Activated CD4-positive, CD25-positive, alpha-beta regulatory T cell treated with anti-CD3 and anti-CD28 coated beads, Interleukin-2, amount 50 U/mL, for 72 hours (primary cell): Measurements from ENCODE around the gene CAMTA2.
A peak's percentile ranks its signal among the peaks of the same experiment; 100 is the strongest.

Experiments used
- DNase-seq: peaks from one replicate; pipeline ENCODE4 v3.0.0; 2021

Gene CAMTA2

DNA sequence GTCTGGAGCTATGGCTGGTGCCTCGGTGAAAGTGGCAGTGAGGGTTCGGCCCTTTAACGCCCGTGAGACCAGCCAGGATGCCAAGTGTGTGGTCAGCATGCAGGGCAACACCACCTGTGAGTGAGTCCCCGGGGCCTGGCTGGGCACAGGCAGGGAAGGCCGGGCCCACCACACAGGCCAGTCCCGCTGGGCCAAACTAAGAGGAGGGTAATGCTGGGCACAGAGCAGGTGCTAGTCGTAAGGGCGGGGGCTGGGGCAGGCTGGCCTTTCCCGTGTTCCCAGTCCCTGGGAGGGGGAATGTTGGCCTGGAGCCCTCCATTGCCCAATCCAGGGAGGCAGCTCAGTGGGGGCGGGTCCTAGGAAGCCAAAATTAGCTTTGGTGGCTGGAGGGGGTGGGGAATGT, 12.8 kb upstream of the CAMTA2 start:
- no peak for DNase-seq

DNA sequence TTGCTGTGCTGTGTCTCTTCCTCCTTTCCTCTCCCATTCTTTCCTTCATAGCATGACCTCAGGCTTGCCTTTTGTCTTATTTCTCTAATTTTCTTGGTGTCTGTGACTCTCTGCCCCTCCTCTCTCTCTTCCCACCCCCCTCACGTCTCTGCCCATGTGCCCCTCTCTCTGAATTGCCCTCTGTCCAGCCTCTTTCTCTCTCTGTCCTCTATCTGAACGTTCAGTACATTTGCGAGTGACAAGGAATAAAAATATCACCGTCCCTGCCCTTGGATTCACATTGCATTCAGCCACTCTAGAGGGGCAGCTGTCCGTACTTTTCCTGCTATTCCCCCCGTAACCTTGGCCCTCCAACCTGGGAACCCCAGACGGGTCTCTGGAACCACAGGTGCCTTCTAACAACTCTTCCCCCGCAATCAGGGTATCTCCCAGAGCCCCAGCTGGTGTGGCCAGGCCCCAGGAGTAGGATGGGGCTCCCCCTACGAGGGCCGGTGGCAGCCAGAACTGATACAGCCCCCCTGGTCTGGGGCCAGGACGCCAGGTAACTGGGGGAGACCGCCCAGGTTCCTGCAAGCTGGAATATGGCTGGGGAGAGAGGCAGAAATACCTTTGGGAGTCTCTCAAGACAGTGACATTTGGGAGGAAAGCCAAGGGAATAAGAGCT, 12.1 kb upstream of the CAMTA2 start:
- no peak for DNase-seq

DNA sequence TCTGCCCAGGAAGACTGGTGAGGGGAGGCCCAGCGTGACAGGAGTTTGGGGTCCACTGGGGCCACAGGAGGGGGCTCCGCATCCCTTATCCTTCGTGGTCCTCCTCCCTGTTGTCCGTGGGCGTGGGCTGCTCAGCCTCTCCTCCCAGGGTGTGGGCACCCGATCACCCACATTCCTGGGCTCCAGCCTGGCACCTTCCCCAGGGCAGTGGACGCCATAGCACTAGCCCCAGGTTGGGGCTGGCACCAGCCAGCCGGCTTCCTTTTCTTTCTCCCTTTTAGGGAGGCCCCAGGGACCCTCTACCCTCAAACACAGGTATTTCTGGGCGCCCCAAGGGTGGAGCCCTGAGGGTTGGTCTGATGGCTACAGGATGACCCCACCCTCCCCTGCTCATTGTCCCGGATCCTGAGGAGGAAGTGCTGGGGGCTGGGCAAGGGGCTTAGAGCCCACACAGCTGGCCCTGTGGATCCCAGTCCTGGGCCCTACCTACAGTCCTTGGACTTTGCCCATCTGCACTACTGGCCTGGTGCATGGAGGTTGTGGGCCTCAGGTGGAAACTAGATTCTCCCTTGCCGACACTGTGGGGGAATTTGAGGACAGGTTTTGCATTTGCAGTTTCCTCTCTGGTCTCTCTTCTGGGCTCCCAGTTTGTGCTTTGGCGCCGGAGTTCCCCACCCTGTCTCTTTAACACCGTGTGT, 11.4 kb upstream of the CAMTA2 start:
- DNase-seq: no peak

DNA sequence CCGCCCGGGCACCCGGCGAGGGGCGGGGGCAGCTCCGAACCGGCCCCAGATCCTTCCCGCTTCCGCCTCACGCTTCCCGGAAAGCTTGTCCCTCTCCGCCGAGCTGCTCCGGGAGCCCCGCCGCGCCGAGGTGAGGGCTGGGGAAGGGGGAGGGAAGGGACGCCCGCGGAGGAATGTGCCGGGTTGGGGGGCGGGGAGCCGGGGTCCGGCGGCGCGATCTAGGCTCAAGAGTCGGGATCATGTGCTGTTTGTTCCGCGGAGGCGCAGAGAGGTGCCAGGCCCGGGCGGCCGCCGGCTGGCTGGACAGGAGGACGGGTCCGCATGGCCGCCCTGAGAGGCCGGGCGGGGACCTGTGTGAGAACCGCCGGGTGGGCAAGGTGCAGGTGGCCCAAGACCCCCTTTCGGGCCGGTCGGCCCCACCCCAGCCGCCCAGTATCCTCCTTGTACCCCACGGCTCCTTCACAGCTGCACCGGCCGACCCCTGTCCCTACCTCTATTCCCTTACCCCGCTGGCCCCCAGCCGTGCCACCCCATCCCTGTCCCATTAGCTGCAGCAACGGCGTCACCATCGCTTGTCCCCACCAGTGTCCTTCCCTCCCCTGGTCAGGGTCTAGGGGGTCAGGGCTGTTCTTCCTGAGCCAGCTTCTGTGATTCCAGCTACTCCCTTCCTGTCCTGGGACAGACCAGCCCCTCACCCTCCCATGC, 10.7 kb upstream of the CAMTA2 start:
- peak; percentile 37 for DNase-seq

DNA sequence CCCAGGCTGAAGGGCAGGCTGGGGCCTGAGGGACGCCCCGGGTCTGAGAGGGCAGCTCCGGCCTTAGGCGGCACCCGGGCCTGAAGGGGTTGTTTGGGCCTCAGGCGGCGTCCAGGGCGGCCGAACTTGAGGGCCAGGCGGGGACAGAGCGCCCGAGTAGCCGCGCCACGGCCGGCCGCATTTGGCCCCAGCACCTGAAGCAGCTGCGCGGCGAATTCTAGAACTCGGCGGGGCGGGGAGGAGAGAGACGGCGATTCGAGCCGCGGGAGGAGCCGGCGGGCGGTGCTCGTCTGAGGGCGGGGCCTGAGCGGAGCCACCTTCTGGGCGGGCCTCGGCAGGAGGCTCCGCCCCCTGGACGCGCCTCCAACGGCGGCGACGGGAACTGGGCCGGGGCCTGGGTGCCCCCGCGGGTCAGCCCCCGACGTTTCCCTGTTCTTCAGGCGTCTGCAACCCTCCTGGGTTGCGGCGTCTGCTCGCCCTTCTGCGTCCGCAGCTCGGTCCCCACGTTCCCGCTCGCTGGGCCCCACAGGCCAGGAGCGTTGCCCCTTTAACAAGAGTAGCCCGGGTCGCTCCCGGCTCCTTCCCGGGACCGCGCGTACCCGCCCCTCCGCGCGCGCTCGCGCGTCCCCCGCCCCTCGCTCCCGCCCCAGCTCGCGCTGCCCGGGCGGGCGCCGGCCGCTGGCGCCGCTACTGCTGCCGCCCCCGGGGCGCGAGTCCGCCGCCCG, 10.0 kb upstream of the CAMTA2 start, which contains the start of the genes INCA1 and KIF1C:
TSS of gene INCA1 (minus strand) at position 221 of the 725 bp plus-strand sequence. CDS start 3,085 bp downstream, outside the sequence.
TSS of gene KIF1C (plus strand) at position 649 of the 725 bp plus-strand sequence. CDS start 2,297 bp downstream, outside the sequence.
- peak; percentile 93 for DNase-seq

DNA sequence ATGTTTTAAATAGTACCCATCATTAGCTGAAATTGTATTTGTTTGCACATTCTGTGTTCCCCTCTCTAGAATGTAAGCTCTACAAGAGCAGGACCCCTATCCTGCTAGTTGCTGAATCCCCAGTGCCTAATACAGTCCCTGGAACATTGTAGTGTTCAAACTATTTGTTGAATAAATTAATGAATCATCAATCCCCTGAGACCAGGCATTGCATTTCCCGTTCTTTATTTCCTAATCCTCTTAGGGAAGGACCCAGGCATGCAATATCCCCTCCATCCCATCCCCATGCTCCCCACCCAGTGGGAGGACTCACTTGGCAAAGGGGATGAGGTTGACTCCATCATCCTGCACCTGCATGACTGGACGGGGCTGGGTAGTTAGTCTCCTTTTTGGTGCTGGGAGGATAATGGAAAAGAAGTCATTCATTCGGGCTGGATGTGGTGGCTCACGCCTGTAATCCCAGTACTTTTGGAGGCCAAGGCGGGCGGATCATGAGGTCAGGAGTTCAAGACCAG, 6.7 kb upstream of the CAMTA2 start:
- no peak for DNase-seq

DNA sequence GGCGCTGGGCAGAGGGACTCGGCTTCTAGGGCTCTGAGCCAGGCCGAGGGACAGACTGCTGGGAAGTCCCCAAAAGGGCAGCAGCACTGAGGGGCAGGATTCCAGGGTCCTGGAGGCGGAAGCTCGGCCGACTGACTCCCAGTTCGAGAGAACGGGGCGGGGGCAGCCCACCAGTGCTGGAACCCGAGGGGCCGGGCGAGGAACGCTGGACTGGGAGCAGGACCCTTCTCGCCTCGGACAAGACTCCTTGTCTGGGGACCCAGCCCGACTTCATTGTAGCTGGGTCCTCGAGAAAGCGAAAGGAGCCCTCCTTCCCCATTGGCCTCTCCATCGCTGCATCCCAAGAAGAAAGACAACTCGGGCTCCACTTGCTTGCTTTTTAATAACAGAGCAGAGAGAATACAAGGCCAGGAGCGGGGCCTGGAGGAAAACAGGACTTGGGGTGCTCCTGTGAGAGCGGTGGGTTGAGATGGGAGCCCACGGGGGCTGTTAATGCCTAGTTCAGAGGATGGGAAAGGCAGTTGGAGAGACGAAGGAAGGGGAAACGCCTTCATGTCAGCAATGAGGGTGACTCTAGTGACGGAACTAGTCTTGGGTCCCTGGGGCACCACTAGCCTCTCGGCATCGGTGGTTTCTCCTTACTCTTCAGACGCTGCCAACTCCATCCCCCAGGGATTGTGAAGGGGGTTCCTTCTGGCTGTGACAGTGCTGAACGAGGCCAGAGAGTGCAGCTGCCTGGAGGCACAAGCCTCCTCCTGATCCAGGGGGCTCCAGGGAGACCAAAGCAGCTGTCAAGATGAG, 492 bp upstream of the CAMTA2 start:
- DNase-seq: no peak

DNA sequence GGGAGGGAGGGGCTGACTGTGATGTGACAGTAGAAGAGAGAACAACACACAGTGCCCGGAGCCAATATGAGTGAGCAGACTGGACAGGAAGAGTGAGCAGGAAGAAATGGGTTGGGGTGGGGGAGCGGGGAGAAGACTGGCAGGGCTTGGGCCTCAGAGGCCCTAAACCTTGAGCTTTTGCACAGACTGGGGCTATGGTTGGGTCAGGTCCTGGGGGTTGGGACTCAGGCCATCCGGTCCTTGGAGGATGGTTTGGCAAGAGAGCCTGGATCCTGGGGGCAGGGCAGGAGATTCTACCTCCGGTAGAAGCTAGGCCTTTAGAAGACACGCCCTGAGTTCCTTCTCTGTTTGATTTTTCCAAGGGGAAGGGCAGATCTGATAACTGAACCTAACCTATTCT, 1.1 kb downstream of the CAMTA2 start:
- no peak for DNase-seq

DNA sequence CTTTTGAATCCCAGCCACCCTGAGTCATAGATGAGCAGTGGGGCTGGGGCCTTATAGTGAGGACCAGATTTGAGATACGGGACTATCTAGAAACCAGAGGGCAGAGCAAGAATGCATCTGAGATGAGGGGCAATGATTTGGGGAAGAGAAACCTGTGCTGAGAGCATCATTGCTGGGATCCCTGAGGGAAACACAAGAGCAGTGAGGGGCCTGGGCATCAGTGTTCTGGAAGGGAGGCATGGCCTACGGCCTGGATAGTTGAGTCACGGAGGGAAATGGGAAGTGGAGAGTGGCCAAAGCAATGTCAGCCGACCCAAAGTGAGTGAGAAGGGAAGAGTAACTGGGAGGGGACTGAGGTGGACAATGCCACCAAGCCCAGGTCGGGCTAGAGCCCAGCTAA, 5.2 kb downstream of the CAMTA2 start:
- no peak for DNase-seq

DNA sequence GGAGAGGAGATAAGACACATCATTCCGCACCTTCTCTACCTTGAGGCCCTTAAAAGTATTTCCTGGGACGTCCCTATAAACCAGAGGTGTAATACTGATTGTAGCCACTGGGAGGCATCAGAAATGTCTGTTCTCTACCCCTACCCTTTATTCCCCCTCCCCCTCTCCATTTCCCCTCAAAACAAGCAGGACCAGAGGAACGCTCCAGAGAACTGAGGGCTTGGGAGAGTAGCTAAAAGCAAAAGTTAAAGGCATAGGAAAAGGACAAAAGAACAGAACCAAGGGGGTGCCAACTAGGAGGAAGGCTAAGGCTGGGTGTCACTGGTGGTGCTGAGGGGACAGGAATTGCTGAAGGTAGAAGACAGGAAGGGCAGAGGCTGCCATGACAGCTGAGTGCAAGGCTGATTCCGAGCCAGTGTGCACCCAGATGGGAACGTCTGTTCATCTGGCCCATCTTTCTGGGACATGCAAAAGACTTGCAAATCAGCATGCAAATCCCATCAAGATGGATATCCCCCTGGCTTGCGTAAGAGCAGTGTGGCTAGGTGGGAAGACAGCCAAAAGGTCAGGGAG, 6.7 kb downstream of the CAMTA2 start:
- no peak for DNase-seq

DNA sequence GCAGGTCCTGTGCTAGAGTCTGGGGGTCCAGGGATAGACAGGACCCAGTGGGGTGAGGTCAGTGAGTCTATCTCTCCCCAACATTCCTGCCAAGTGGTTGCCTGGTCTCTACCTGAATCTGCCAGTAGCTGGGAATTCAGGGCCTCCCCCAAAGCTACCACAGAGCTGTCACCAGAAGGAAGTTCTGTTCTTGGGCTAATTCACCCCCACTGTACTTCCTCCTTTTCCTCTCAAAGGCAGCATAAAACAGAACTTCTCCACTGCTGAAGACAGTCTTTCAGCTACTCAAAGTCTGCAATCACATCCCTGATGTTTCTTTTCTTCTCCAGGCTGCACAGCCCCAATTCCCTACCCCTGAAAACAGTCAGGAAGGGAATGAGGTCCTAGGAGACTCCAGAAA, 8.7 kb downstream of the CAMTA2 start:
- no peak for DNase-seq

DNA sequence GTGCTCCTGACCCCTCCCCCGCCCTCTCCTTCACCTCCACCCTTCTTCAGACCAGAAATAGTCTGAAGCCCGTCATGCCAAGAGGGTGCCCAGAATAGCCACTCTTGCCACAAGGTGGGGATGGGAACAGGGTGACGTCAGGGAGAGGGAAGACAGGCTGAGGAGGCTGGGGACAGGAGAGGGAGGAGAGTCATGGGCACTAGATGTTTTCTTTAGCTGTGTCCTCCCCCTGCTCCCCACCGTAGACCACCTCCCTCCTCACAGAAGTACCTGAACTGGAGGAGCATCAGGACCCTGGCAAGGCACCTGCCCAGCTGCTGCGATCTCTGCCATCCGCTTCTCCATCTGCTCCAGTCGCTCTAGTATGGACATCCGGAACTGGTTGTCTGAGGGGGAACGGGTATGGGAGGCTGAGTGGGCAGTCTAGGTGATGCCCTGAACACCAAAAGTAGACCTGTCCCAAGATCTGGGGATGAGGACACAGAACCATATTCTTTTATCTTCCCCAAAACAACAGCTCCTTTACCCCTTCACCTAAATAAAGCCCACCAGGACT, 13.3 kb downstream of the CAMTA2 start:
- no peak for DNase-seq

DNA sequence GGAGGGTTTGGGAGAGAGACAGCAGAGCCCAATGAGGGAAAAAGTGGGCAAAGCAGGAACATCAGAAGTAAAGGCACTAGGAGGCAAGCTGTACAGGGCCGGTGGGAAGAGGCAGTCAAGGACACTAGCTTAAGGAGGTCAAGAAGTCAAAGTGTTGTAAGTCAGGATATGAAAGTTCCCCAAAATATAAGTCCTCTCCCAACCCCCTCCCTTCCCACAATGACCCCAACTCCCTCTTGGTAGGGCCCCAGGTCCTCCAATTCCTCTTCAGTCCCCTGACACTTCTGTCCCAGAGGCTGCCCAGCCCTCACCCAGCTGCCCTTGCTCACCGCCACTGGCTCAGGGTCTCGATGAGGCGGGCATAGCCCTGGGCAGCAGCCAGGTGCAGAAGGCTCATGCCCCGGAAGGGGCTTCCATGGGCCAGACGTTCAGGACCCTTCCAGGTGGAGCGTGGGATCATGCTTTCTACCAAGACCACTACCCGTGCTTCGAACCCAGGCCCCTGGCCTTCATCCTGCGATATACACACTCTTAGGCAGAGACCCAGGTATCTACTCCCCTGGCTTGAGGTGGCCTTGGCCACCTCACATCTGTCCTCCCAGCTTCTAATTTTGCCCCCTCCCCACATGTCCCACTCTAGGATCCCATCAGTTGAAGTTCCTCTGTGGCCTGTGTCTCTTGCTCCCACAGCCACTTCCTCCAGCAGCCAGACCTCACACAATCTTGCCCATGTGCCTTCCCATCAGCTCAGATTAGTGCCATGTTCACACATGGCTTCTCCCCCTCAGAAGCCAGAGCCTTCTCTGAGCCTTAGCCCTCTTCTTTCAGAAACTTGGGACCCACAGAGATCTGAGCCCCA, 14.0 kb downstream of the CAMTA2 start:
- no peak for DNase-seq

DNA sequence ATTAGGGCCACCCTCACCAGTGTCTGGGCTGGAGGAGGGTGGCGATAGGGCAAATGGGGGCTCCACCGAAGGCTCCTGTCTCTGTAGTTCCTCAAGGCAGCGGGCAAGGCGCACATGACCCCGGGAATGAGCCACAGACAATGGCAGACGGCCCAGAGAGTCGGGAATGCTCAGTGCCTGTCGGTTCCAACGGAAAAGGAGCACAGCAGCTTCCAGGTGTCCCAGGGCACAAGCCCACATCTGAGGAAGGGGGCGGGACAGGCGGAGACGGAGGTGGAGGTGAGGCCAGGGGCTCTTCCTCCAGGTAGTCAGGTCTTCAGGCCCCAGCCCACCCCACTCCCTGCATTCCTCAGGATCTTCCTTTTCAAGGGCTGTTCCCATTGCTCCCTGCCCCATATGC, 14.7 kb downstream of the CAMTA2 start:
- DNase-seq: no peak

DNA sequence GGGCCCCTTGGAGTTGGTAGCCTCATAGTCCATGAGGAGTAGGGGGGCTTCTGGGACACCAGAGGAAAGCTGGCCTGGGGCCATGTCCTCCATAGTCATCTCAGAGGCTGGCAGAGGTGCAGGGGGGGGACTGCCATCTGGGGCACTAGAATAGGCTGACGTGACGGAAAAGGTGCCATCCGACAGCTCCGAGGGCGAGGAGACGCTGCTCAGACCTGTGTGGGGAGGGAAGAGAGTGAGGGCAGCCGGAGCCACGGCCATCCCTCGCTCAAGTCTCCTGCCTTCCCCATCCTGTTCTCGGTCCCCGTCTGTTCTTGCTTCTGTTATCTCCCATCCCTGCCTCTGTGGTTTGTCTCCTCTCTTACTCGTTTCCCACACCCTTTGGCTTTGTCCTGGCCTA, 15.2 kb downstream of the CAMTA2 start:
- no peak for DNase-seq

DNA sequence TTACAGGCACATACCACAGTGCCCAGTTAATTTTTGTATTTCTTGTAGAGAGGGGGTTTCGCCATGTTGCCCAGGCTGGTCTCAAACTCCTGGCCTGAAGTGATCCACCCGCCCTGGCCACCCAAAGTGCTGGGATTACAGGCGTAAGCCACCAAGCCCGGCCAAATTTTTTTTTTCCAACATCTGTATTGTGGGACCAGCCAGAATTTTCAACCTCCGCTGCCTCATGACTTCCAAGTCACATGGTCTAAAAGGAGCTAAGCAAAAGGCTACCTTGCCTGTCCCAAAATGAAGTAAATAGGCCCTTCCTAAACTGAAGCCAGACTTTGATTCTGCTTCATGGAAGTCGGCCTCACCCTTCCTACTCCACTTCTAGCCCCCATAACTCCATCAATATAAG, 15.6 kb downstream of the CAMTA2 start:
- no peak for DNase-seq

DNA sequence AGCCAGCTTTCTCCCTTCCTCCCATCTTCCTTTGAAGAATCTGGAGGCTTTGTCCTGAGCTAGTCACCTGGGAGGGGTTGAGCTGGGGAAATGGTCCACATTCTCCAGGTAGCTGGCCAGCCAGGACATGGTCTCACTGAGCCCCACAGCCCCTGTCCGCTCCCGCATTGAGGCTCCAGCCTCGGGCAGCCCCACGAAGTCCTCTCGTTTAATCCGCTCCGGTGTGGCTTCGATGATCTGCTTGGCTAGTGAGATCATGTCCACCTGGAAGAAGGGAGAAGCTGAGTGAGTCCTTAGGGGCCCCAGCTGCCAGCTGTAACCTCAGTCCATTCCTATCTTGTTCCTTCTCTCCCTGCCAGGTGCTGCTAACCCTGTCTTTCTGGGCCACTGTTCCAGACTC, 17.2 kb downstream of the CAMTA2 start:
- no peak for DNase-seq

DNA sequence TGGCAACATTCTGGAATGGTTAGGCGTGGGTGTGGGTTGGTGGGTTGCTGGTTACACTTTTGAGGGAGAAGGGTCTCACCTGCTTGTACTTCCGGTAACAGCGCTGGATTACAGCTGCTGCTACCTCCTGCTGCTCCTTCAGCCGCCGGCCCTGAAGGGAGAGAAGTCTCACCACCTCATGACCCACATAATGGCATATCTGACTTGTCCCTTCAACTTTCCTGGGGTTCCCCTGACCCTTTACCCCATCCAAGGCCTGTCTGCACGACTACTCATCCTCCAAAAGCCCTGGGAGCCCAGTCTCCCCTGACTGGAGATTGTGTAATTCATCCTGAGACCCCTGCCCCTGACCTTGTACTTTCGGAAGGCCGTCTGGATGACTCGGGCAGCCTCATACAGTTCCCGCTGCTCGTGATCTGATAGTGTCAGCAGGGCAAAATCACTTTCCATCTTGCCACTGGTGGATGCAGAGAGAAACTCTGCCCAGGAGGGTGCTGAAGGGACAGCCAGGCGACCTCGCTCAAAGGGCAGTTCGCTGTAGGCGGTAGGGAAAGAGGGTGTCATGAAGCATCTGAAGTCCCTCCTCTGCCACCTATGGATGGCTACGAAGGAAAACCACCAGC, 17.8 kb downstream of the CAMTA2 start:
- DNase-seq: no peak

DNA sequence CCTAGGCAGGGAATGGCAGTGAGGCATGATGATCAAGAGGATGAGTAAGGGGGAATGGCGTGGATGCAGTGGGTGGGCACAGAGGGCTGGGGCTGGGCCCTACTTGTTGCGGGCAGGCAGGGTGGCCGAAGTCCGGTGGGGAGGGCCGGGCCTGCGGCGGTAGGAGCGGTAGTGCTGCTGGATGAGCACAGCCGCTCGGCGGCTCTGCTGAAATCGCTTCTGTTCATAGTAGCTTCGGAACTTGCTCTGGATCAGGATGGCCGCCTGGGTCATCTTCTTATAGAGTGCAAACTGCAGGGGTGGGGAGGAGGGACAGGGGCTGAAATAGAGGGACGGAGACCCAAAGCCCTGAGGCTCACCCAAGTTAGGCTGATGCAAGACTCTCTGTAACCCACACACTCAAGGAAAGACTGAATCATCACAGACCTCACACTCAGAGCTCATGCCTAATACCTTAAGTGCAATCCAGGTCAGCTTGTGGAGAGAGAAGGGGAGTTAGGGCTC, 18.4 kb downstream of the CAMTA2 start:
- DNase-seq: peak; percentile 47
